T-cell (primary cell): ENCODE measurements around the gene LAIR2. TPM values are rescaled to one million over a fixed set of nuclear protein-coding genes. Genes with fewer than 3 reads are reported as not detected.
A peak's percentile ranks its signal among the peaks of the same experiment; 100 is the strongest.

Source experiments
- ATAC-seq, 4 experiments: fragments of 200-7000 bp in 3 of 4; fragments of 150-1000 bp in 1 of 4; cut with Tn5 transposase; replicated peaks in 1 of 4; 1 replicate in 3 of 4; 2 replicates in 1 of 4; pipeline ENCODE4 v1.10.0; 2021; ENCODE audit warnings: moderate library complexity in 3 of 4, mild to moderate bottlenecking in 2 of 4, moderate number of reproducible peaks in 1 of 4
- CTCF ChIA-PET, 2 donors: fragments of 300-600 bp; sonication (Branson Sonifier 250); formaldehyde crosslinking; loops; one replicate each; lab custom pipeline; 2022; ENCODE audit warnings: antibody characterized with exemption in 2 of 2; lab: Charles Lee
- POLR2A ChIA-PET, 2 donors: fragments of 300-600 bp; sonication (Branson Sonifier 250); formaldehyde crosslinking; loops; one replicate each; lab custom pipeline; 2022; ENCODE audit warnings: antibody characterized with exemption in 2 of 2; lab: Charles Lee
- DNase-seq, 35 experiments: peaks; one replicate each; pipeline versions ENCODE4 v3.0.0 to v3.0.0-alpha.2; 2013 to 2023
- H3K27ac ChIP-seq: one replicate; pipeline ENCODE4 v1.5.1; 2013; ENCODE audit warnings: low read length
- H3K27me3 ChIP-seq, 2 experiments: replicated peaks in 1 of 2; 1 replicate in 1 of 2; 2 replicates in 1 of 2; pipeline versions ENCODE4 v1.6.1 to v1.7.0; 2013; ENCODE audit warnings: low read length in 1 of 2, mixed read lengths in 1 of 2; ENCODE audit not compliant: control insufficient read depth in 2 of 2, insufficient read depth in 2 of 2; ENCODE audit errors: extremely low read depth in 1 of 2
- H3K36me3 ChIP-seq, 2 donors: 1 replicate in 1 of 2; 2 replicates in 1 of 2; pipeline versions ENCODE4 v1.6.1 to v1.7.0; 2013; ENCODE audit warnings: low read length in 1 of 2; ENCODE audit not compliant: control insufficient read depth in 2 of 2, insufficient read depth in 1 of 2; ENCODE audit errors: extremely low read depth in 1 of 2
- H3K4me1 ChIP-seq, 2 experiments: 1 replicate in 1 of 2; 2 replicates in 1 of 2; pipeline versions ENCODE4 v1.6.1 to v1.7.0; 2013; ENCODE audit warnings: low read length in 2 of 2, mixed read lengths in 1 of 2; ENCODE audit not compliant: insufficient read depth in 2 of 2, control insufficient read depth in 1 of 2; ENCODE audit errors: extremely low read depth in 1 of 2
- H3K4me3 ChIP-seq, 2 donors: 1 replicate in 1 of 2; 2 replicates in 1 of 2; pipeline versions ENCODE4 v1.5.1 to v1.7.0; 2013; ENCODE audit warnings: mild to moderate bottlenecking in 2 of 2, low read length in 1 of 2, moderate library complexity in 1 of 2; ENCODE audit not compliant: control insufficient read depth in 1 of 2; ENCODE audit errors: extremely low read depth in 1 of 2
- H3K9me3 ChIP-seq: 2 replicates; pipeline ENCODE4 v1.7.0; 2013
- H3K27ac Mint-ChIP-seq, 2 donors: one replicate each; pipeline ENCODE4 v1.8.0; 2020 to 2021; ENCODE audit warnings: mild to moderate bottlenecking in 2 of 2, mixed read lengths in 2 of 2
- H3K27me3 Mint-ChIP-seq, 2 donors: one replicate each; pipeline ENCODE4 v1.8.0; 2021 to 2022; ENCODE audit warnings: mixed read lengths in 2 of 2
- H3K36me3 Mint-ChIP-seq: one replicate; pipeline ENCODE4 v1.8.0; 2021; ENCODE audit warnings: mixed read lengths
- H3K4me1 Mint-ChIP-seq, 3 donors: one replicate each; pipeline ENCODE4 v1.8.0; 2020 to 2022; ENCODE audit warnings: mixed read lengths in 3 of 3, mild to moderate bottlenecking in 1 of 3
- H3K4me3 Mint-ChIP-seq, 3 donors: one replicate each; pipeline ENCODE4 v1.8.0; 2020 to 2022; ENCODE audit warnings: mild to moderate bottlenecking in 3 of 3, mixed read lengths in 3 of 3, moderate library complexity in 3 of 3
- H3K9me3 Mint-ChIP-seq, 3 donors: one replicate each; pipeline ENCODE4 v1.8.0; 2020 to 2022; ENCODE audit warnings: mixed read lengths in 3 of 3
- WGBS: methylation state at CpG from one replicate; pipeline ENCODE4 v1.1.5; 2013; ENCODE audit warnings: missing lambda C conversion rate; ENCODE audit not compliant: insufficient coverage; 5-methylcytosine and 5-hydroxymethylcytosine counted together
- total RNA-seq, 35 experiments: library from RNA in 6 of 35; stranded (reverse) in 6 of 35; fragments of 120-200 nt in 1 of 35; gene quantifications; one replicate each; pipeline versions ENCODE4 v1.2.1 to v1.2.4 and lab custom pipeline; 2013 to 2026

The LAIR2 gene
- total RNA-seq, 5 donors from 2014 or later (not counting 1 experiment from before 2014, with no cell fraction given), result 0.49 to 16.7 (median 1.3) TPM

GRCh38 chr19:54470991-54471782, 31.4 kb upstream of the LAIR2 start:
- CTCF ChIA-PET, result no interaction called here
- H3K36me3 Mint-ChIP-seq, result no peaks in the 10 kb centered on the region
- no peak overlapping the region for H3K4me3 ChIP-seq
- ATAC-seq, result peak in 3 of 4 experiments; percentile 17 to 37 (median 36)
- H3K9me3 Mint-ChIP-seq, result no peaks in the 10 kb centered on the region
- POLR2A ChIA-PET, result no interaction called here
- H3K27me3 ChIP-seq, result peaks cover 7 to 36% of the 10 kb centered on the region in 2 experiments
- peaks cover 0 to 12% of the 10 kb centered on the region in 2 experiments for H3K4me1 ChIP-seq
- H3K27ac Mint-ChIP-seq, result no peak overlapping the region
- peak in 1 of 35 experiments; percentile 7 for DNase-seq
- 4% methylated on average over 49 of the region's 60 CpGs for WGBS
- H3K27me3 Mint-ChIP-seq, result peaks cover 32 to 41% of the 10 kb centered on the region in 2 donors
- no peak overlapping the region for H3K27ac ChIP-seq
- H3K9me3 ChIP-seq, result no peaks in the 10 kb centered on the region
- peak overlapping the region in 1 of 3 donors; percentile 31 for H3K4me3 Mint-ChIP-seq
- no peaks in the 10 kb centered on the region for H3K36me3 ChIP-seq
- H3K4me1 Mint-ChIP-seq, result peaks cover 9 to 18% (median 14%) of the 10 kb centered on the region in 3 donors

GRCh38 chr19:54473071-54473891, 29.4 kb upstream of the LAIR2 start, which contains the start of gene CDC42EP5:
Gene CDC42EP5 (minus strand): TSS chr19:54473296. CDS start chr19:54465547, 7,749 bp downstream.
- no peaks in the 10 kb centered on the region for H3K9me3 Mint-ChIP-seq
- Histone ChIP-seq H3K36me3 (no peaks in the 10 kb centered on the region), H3K27ac (no peak within 1 kb of the TSS), H3K9me3 (no peaks in the 10 kb centered on the region), H3K4me1 (peaks cover 0 to 12% of the 10 kb centered on the region in 2 experiments), H3K4me3 (no peak within 1 kb of the TSS), H3K27me3 (peaks cover 8 to 41% of the 10 kb centered on the region in 2 experiments)
- no peak within 1 kb of the TSS for H3K4me3 Mint-ChIP-seq
- ATAC-seq (peak in 2 of 4 experiments; percentile 30 to 49), DNase-seq (no peak)
- WGBS, result 23% methylated on average over 8 of the region's 14 CpGs
- H3K36me3 Mint-ChIP-seq, result no peaks in the 10 kb centered on the region
- H3K27me3 Mint-ChIP-seq, result peaks cover 35 to 59% of the 10 kb centered on the region in 2 donors
- ChIA-PET CTCF (no interaction called here), POLR2A (interaction anchor here in 1 of 2 donors (0.6 kb wide), 1 partner anchor 48 kb away, joined by 3 read pairs; no protein-coding TSS in a partner anchor)
- H3K27ac Mint-ChIP-seq, result peak within 1 kb of the TSS in 1 of 2 donors; percentile 79
- peaks cover 9 to 18% (median 14%) of the 10 kb centered on the region in 3 donors for H3K4me1 Mint-ChIP-seq

- Histone ChIP-seq H3K27ac (no peak overlapping the region), H3K9me3 (no peaks in the 10 kb centered on the region), H3K27me3 (peaks cover 8 to 46% of the 10 kb centered on the region in 2 experiments), H3K4me1 (peaks cover 0 to 12% of the 10 kb centered on the region in 2 experiments), H3K36me3 (no peaks in the 10 kb centered on the region), H3K4me3 (no peak overlapping the region)
- peaks cover 9 to 18% (median 14%) of the 10 kb centered on the region in 3 donors for H3K4me1 Mint-ChIP-seq
- peak overlapping the region in 1 of 2 donors; percentile 79 for H3K27ac Mint-ChIP-seq
- H3K4me3 Mint-ChIP-seq, result no peak overlapping the region
- no peaks in the 10 kb centered on the region for H3K9me3 Mint-ChIP-seq
- 83% methylated on average over 2 of the region's 6 CpGs for WGBS
- no peak for ATAC-seq
- ChIA-PET CTCF (no interaction called here), POLR2A (no interaction called here)
- no peaks in the 10 kb centered on the region for H3K36me3 Mint-ChIP-seq
- no peak for DNase-seq
- peaks cover 40 to 56% of the 10 kb centered on the region in 2 donors for H3K27me3 Mint-ChIP-seq
Measured at GRCh38 chr19:54473892-54474372, 28.7 kb upstream of the LAIR2 start.

- no peak overlapping the region for H3K4me3 Mint-ChIP-seq
- 88% methylated on average over 9 of the region's 11 CpGs for WGBS
- ATAC-seq (no peak), DNase-seq (no peak)
- H3K36me3 Mint-ChIP-seq, result no peaks in the 10 kb centered on the region
- H3K27me3 Mint-ChIP-seq, result peaks cover 30 to 44% of the 10 kb centered on the region in 2 donors
- no peaks in the 10 kb centered on the region for H3K9me3 Mint-ChIP-seq
- ChIA-PET CTCF (no interaction called here), POLR2A (interaction anchor here in 1 of 2 donors (0.6 kb wide), 1 partner anchor 17 kb away, joined by 3 read pairs; no protein-coding TSS in a partner anchor)
- peaks cover 3 to 8% (median 8%) of the 10 kb centered on the region in 3 donors for H3K4me1 Mint-ChIP-seq
- H3K27ac Mint-ChIP-seq, result no peak overlapping the region
- H3K27ac ChIP-seq, result no peak overlapping the region
- H3K4me3 ChIP-seq, result no peak overlapping the region
- H3K9me3 ChIP-seq, result no peaks in the 10 kb centered on the region
- no peaks in the 10 kb centered on the region for H3K36me3 ChIP-seq
- peaks cover 3 to 40% of the 10 kb centered on the region in 2 experiments for H3K27me3 ChIP-seq
- peaks cover 0 to 10% of the 10 kb centered on the region in 2 experiments for H3K4me1 ChIP-seq
Measured at GRCh38 chr19:54475706-54476105, 26.9 kb upstream of the LAIR2 start.

GRCh38 chr19:54477650-54478049, 25.0 kb upstream of the LAIR2 start:
- H3K27ac Mint-ChIP-seq, result no peak overlapping the region
- CTCF ChIA-PET, result interaction anchor here (0.5 to 1.0 kb wide), 5 partner anchors 12 to 202 kb away, joined by 3 to 5 read pairs (median 3); no protein-coding TSS in a partner anchor
- peaks cover 2 to 36% of the 10 kb centered on the region in 2 experiments for H3K27me3 ChIP-seq
- no peak for ATAC-seq
- peaks cover 33 to 51% of the 10 kb centered on the region in 2 donors for H3K27me3 Mint-ChIP-seq
- H3K4me1 ChIP-seq, result peaks cover 0 to 6% of the 10 kb centered on the region in 2 experiments
- DNase-seq, result no peak
- H3K9me3 Mint-ChIP-seq, result no peaks in the 10 kb centered on the region
- no peak overlapping the region for H3K4me3 Mint-ChIP-seq
- WGBS, result 95% methylated on average over 2 of the region's 3 CpGs
- no peak overlapping the region for H3K27ac ChIP-seq
- no peaks in the 10 kb centered on the region for H3K9me3 ChIP-seq
- peaks cover 6 to 17% (median 13%) of the 10 kb centered on the region in 3 donors for H3K4me1 Mint-ChIP-seq
- no peaks in the 10 kb centered on the region for H3K36me3 Mint-ChIP-seq
- no peak overlapping the region for H3K4me3 ChIP-seq
- H3K36me3 ChIP-seq, result no peaks in the 10 kb centered on the region
- POLR2A ChIA-PET, result interaction anchor here in 1 of 2 donors (0.5 kb wide), 1 partner anchor 622 kb away, joined by 4 read pairs; no protein-coding TSS in a partner anchor
